ENCODE results near the gene BBOX1.

The BBOX1 gene

DNA sequence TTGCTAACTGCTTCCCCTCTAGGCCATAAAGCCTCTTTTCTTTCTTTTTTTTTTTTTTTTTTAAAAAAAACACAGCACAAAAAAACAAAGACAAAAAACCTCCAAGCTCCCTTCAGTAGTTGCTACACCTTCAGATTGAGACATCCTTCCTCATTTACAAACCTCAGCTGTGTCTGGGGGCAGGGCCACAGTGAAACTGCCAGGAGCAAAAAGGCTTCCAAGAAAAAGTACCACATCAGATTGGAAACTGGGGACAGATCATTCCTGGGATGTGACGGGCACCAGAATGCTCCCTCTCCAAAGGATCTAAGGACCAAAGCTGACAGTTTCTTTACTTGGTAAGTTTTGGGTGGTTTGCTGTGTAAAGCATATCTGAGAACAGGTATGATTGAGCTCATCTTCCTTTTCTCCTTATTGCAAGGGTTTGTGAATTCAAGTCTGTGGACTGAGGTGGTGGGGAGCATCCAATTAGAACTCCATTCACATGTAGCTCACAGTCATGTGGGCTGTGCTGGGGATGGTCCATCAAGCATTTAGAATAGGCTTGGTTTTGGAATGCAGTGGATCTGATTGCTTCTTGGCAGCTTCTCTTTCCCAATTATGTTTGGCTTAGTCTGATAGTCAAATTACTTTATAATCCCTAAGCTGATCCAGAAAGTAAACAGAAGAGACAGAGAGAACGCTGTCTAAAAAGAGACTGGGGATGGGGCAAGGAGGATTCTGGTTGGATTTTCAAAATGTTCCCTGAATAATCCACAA, 705 bp downstream of the BBOX1 start:
- in situ Hi-C loops (cut with MboI; ENCODE audit: low sequenced_read_pairs, unreplicated experiment) = no loop called here
- DNase-seq (ENCODE audit: low spot score) = no peak
- TF ChIP-seq, protein P1, sequence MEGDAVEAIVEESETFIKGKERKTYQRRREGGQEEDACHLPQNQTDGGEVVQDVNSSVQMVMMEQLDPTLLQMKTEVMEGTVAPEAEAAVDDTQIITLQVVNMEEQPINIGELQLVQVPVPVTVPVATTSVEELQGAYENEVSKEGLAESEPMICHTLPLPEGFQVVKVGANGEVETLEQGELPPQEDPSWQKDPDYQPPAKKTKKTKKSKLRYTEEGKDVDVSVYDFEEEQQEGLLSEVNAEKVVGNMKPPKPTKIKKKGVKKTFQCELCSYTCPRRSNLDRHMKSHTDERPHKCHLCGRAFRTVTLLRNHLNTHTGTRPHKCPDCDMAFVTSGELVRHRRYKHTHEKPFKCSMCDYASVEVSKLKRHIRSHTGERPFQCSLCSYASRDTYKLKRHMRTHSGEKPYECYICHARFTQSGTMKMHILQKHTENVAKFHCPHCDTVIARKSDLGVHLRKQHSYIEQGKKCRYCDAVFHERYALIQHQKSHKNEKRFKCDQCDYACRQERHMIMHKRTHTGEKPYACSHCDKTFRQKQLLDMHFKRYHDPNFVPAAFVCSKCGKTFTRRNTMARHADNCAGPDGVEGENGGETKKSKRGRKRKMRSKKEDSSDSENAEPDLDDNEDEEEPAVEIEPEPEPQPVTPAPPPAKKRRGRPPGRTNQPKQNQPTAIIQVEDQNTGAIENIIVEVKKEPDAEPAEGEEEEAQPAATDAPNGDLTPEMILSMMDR (IDR thresholded peaks at IDR 0.05; ENCODE audit: borderline replicate concordance, control extremely low read depth, extremely low read depth, insufficient read depth, missing control alignments) = no peak

DNA sequence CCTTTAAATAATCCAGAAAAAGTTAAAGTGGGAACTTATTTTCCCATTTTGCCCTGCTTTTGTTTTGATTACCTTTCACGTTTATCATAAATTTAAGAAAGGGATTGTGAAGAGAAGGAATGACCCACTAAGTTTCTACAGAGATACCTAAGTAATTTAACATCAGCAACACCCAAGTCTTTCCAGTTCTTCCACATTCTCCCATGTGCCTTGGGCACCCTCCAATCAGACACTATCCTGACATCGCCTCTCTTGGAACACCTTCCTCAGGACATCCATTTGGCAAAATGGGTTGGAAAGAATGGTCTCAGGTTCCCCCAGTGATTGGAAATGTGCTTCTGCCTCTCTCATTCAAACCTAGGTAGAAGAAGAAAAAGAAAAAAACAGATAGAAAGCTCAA, 6.3 kb downstream of the BBOX1 start:
- no peak for DNase-seq (ENCODE audit: low spot score)
- TF ChIP-seq, protein P1 (IDR thresholded peaks at IDR 0.05; ENCODE audit: borderline replicate concordance, control extremely low read depth, extremely low read depth, insufficient read depth, missing control alignments) = no peak
- in situ Hi-C loops (cut with MboI; ENCODE audit: low sequenced_read_pairs, unreplicated experiment) = no loop called here

DNA sequence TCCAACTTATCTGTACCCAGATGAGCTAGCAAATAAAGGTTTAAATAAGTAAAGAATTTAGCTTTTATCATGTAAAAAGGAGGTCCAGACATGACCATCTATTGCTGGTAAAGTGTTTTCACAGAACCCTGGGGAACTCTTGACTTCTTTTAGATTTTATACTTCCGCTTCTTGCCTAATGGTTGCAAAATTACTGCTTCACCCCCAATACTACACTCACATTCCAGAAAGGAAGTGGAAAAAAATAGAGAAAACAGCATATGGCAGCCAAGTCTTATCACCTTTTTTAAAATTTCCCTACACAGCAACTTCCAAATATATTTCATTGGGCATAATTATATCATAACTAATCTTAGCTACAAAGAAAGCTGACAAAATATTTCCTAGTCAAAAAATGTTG, 12.1 kb downstream of the BBOX1 start:
- no peak for DNase-seq (ENCODE audit: low spot score)
- TF ChIP-seq, protein P1 (IDR thresholded peaks at IDR 0.05; ENCODE audit: borderline replicate concordance, control extremely low read depth, extremely low read depth, insufficient read depth, missing control alignments) = no peak
- in situ Hi-C loops (cut with MboI; ENCODE audit: low sequenced_read_pairs, unreplicated experiment) = no loop called here

DNA sequence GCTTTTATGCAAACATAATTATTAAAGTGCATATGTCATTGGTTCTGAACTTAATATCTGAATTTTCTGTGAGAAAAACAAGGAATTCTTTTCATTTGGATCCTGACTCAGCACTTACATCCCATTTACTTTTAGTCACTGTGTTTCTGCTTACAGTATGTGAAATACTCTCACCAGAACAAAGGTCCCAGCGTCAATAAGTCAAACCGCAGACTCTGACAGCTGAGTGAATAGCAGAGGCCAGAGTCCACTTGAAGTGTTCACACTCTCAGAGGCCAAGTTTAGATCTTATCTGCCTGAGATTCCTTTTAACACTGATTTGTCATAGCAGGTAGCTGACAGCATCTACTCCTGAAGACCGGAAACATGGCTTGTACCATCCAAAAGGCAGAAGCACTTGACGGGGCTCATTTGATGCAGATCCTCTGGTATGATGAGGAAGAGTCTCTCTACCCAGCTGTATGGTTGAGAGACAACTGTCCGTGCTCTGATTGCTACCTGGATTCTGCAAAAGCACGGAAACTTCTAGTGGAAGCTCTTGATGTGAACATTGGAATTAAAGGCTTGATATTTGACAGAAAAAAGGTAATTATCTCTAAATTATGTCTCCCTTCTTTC, 14.6 kb downstream of the BBOX1 start:
- TF ChIP-seq, protein P1 (IDR thresholded peaks at IDR 0.05; ENCODE audit: borderline replicate concordance, control extremely low read depth, extremely low read depth, insufficient read depth, missing control alignments) = no peak
- no peak for DNase-seq (ENCODE audit: low spot score)
- in situ Hi-C loops (cut with MboI; ENCODE audit: low sequenced_read_pairs, unreplicated experiment) = no loop called here

DNA sequence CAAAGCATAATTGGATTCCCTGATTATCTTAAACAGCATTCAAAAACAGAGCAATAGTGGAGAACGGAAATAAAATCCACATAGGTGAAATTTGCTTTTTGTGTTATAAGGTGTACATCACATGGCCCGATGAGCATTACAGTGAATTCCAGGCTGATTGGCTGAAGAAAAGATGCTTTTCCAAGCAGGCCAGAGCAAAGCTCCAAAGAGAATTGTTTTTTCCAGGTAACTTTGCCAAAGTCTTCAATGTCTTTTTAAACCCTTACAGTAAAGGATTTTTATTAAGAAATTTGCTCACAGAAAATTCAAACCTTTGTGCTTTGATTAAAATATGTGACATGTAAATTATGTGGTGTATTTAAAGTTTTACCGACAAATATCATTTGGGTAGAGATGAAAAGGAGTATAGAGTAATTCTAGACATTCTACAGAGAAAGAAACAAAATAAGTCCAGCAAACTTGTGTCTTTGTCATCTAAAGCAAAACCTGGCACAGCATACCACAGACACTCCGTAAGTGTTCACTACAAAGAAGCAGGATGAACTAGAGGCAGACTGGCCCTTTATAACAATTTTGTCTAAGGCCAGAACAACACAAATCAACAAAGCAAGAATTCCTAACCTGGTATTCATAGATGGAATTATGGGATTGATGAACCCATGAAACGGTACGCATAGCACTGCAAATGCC, 16.6 kb downstream of the BBOX1 start:
- TF ChIP-seq, protein P1 (IDR thresholded peaks at IDR 0.05; ENCODE audit: borderline replicate concordance, control extremely low read depth, extremely low read depth, insufficient read depth, missing control alignments) = no peak
- in situ Hi-C loops (cut with MboI; ENCODE audit: low sequenced_read_pairs, unreplicated experiment) = no loop called here
- DNase-seq (ENCODE audit: low spot score) = no peak

DNA sequence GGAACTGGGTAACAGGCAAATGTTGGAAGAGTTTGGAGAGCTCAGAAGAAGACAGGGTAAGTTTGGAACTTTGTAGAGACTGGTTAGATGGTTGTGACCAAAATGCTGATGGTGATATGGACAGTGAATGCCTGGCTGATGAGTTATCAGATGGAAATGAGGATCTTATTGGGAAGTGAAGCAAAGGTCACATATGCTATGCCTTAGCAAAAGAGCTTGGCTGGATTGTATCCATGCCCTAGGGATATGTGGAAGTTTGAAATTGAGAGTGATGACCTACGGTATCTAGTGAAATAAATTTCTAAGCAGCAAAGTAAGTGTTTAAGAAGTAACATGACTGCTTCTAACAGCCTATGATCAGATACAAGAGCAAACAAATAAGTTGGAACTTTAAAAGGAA, 17.8 kb downstream of the BBOX1 start:
- TF ChIP-seq, protein P1 (IDR thresholded peaks at IDR 0.05; ENCODE audit: borderline replicate concordance, control extremely low read depth, extremely low read depth, insufficient read depth, missing control alignments) = no peak
- DNase-seq (ENCODE audit: low spot score) = no peak
- in situ Hi-C loops (cut with MboI; ENCODE audit: low sequenced_read_pairs, unreplicated experiment) = no loop called here
